NT2/D1 (cell line): ENCODE data around the gene LYPD6B.

Source experiments
- YY1 ChIP-seq: IDR thresholded peaks from 2 replicates; pipeline ENCODE4 v1.6.1; 2011; ENCODE audit not compliant: insufficient read length, insufficient read depth
- ZNF274 ChIP-seq: IDR thresholded peaks from 2 replicates; pipeline ENCODE4 v1.6.1; 2011; ENCODE audit warnings: mild to moderate bottlenecking, low read depth, low read length

GRCh38 chr2:149132901-149133300 lies 94.4 kb downstream of the LYPD6B start:
- TF ChIP-seq ZNF274 (no peak), YY1 (no peak)
